H1 (cell line): ENCODE measurements around the gene OLR1. TPM values are rescaled to one million over a fixed set of nuclear protein-coding genes. Genes with fewer than 3 reads are reported as not detected.
A peak's percentile ranks its signal among the peaks of the same experiment; 100 is the strongest.

Experiments
- CTCF ChIA-PET: fragments of 300-600 bp; sonication (Branson Sonifier 250); formaldehyde crosslinking; loops from one replicate; lab custom pipeline; 2021; ENCODE audit not compliant: partially characterized antibody; lab: Charles Lee
- POLR2A ChIA-PET: fragments of 300-600 bp; sonication (Branson Sonifier 250); formaldehyde crosslinking; loops from one replicate; lab custom pipeline; 2021; ENCODE audit warnings: inconsistent platforms; ENCODE audit not compliant: partially characterized antibody; lab: Charles Lee
- DNase-seq, 2 experiments: peaks; one replicate each; pipeline versions ENCODE4 v3.0.0 to v3.0.0-alpha.2; 2010 to 2022; ENCODE audit warnings: low spot score in 2 of 2, low read depth in 1 of 2, mixed read lengths in 1 of 2
- FAIRE-seq: peaks from 2 replicates; lab custom pipeline; 2011; peaks lifted over from hg19 to GRCh38; lab: Jason Lieb, UNC
- H2AFZ ChIP-seq: 2 replicates; pipeline ENCODE4 v1.8.1; 2012; ENCODE audit warnings: low read length, inconsistent platforms
- H2AK5ac ChIP-seq: 2 replicates; pipeline ENCODE4 v1.6.1; 2013; ENCODE audit warnings: low read depth, low read length
- H2BK120ac ChIP-seq: replicated peaks from 2 replicates; pipeline ENCODE3; 2013; ENCODE audit warnings: low read depth, low read length, inconsistent platforms
- H2BK12ac ChIP-seq: 2 replicates; pipeline ENCODE4 v1.6.1; 2013; ENCODE audit warnings: low read depth, low read length
- H2BK15ac ChIP-seq: 2 replicates; pipeline ENCODE4 v1.6.1; 2013; ENCODE audit warnings: low read length
- H2BK20ac ChIP-seq: 2 replicates; pipeline ENCODE4 v1.6.1; 2013; ENCODE audit warnings: low read length
- H2BK5ac ChIP-seq: 2 replicates; pipeline ENCODE4 v1.6.1; 2013; ENCODE audit warnings: low read depth, low read length
- H3K14ac ChIP-seq: 2 replicates; pipeline ENCODE4 v1.6.1; 2013; ENCODE audit warnings: inconsistent platforms; ENCODE audit not compliant: insufficient read length
- H3K18ac ChIP-seq: 2 replicates; pipeline ENCODE4 v1.6.1; 2013; ENCODE audit warnings: low read length; ENCODE audit errors: extremely low read depth
- H3K23ac ChIP-seq: 2 replicates; pipeline ENCODE4 v1.6.1; 2013; ENCODE audit warnings: inconsistent platforms; ENCODE audit not compliant: insufficient read length
- H3K23me2 ChIP-seq: 2 replicates; pipeline ENCODE4 v1.6.1; 2013; ENCODE audit warnings: low read depth, low read length
- H3K27ac ChIP-seq: 2 replicates; pipeline ENCODE4 v1.6.1; 2011; ENCODE audit warnings: low read depth, low read length, inconsistent platforms
- H3K27me3 ChIP-seq, 4 experiments: replicated peaks in 1 of 4; 1 replicate in 1 of 4; 2 replicates in 3 of 4; pipeline versions ENCODE4 v1.6.1 to v1.8.1; 2011 to 2013; ENCODE audit warnings: low read length in 3 of 4, mild to moderate bottlenecking in 3 of 4, inconsistent platforms in 2 of 4, mixed read lengths in 2 of 4, moderate library complexity in 1 of 4; ENCODE audit not compliant: control insufficient read depth in 3 of 4, insufficient read depth in 3 of 4; ENCODE audit errors: extremely low read depth in 1 of 4
- H3K36me3 ChIP-seq, 4 experiments: 2 replicates each; pipeline versions ENCODE4 v1.6.1 to v1.8.1; 2011 to 2013; ENCODE audit warnings: mild to moderate bottlenecking in 4 of 4, low read length in 3 of 4, moderate library complexity in 2 of 4, control low read depth in 1 of 4, inconsistent platforms in 1 of 4; ENCODE audit not compliant: insufficient read depth in 4 of 4, control insufficient read depth in 2 of 4
- H3K4ac ChIP-seq: replicated peaks from 2 replicates; pipeline ENCODE3; 2013; ENCODE audit warnings: low read length, low read depth, mixed read lengths, inconsistent platforms; ENCODE audit not compliant: insufficient read length
- H3K4me1 ChIP-seq, 4 experiments: replicated peaks in 1 of 4; 1 replicate in 1 of 4; 2 replicates in 3 of 4; pipeline versions ENCODE4 v1.6.1 to v1.8.1; 2011 to 2013; ENCODE audit warnings: low read length in 3 of 4, inconsistent platforms in 2 of 4, mixed read lengths in 1 of 4; ENCODE audit not compliant: insufficient read depth in 4 of 4, control insufficient read depth in 3 of 4
- H3K4me2 ChIP-seq, 2 experiments: 2 replicates each; pipeline versions ENCODE4 v1.6.1 to v1.8.1; 2011 to 2013; ENCODE audit warnings: low read depth in 2 of 2, low read length in 2 of 2, control low read depth in 1 of 2, inconsistent platforms in 1 of 2, mild to moderate bottlenecking in 1 of 2; ENCODE audit not compliant: insufficient read depth in 1 of 2
- H3K4me3 ChIP-seq, 4 experiments: fragments of 200-600, 300-600 bp in 1 of 4; sonication (generic), shearing (Covaris generic), sonication (Bioruptor Twin) in 1 of 4; 2 replicates each; pipeline versions ENCODE4 v1.5.1 to v1.8.1; 2011 to 2016; ENCODE audit warnings: low read length in 4 of 4, low read depth in 3 of 4, control low read depth in 2 of 4, inconsistent platforms in 2 of 4, mild to moderate bottlenecking in 2 of 4, mixed read lengths in 1 of 4, moderate library complexity in 1 of 4; ENCODE audit not compliant: insufficient read depth in 2 of 4; ENCODE audit errors: extremely low read depth in 1 of 4
- H3K56ac ChIP-seq: replicated peaks from 2 replicates; pipeline ENCODE3; 2013; ENCODE audit warnings: low read depth, mild to moderate bottlenecking, mixed read lengths, low read length, inconsistent platforms; ENCODE audit not compliant: insufficient read length
- H3K79me1 ChIP-seq: 2 replicates; pipeline ENCODE4 v1.6.1; 2013; ENCODE audit warnings: low read depth, low read length, control low read depth
- H3K79me2 ChIP-seq, 2 experiments: 2 replicates each; pipeline versions ENCODE4 v1.6.1 to v1.8.1; 2012 to 2013; ENCODE audit warnings: low read length in 2 of 2, mild to moderate bottlenecking in 2 of 2, inconsistent platforms in 1 of 2; ENCODE audit not compliant: insufficient read depth in 2 of 2, control insufficient read depth in 1 of 2
- H3K9ac ChIP-seq, 4 experiments: replicated peaks in 1 of 4; 1 replicate in 1 of 4; 2 replicates in 3 of 4; pipeline versions ENCODE4 v1.6.1 to v1.8.1; 2011 to 2013; ENCODE audit warnings: low read depth in 3 of 4, low read length in 3 of 4, control low read depth in 2 of 4, mild to moderate bottlenecking in 2 of 4, moderate library complexity in 2 of 4, inconsistent platforms in 1 of 4; ENCODE audit errors: extremely low read depth in 1 of 4
- H3K9me3 ChIP-seq, 2 experiments: 2 replicates each; pipeline versions ENCODE4 v1.6.1 to v1.8.1; 2012 to 2013; ENCODE audit warnings: mild to moderate bottlenecking in 2 of 2, moderate library complexity in 2 of 2, control low read depth in 1 of 2, inconsistent platforms in 1 of 2, low read depth in 1 of 2, low read length in 1 of 2, mixed read lengths in 1 of 2; ENCODE audit not compliant: insufficient read depth in 2 of 2
- H4K20me1 ChIP-seq, 2 experiments: replicated peaks in 1 of 2; 2 replicates each; pipeline versions ENCODE3 to v1.8.1; 2011 to 2013; ENCODE audit warnings: inconsistent platforms in 2 of 2, low read length in 2 of 2, mild to moderate bottlenecking in 1 of 2; ENCODE audit not compliant: insufficient read depth in 2 of 2, control insufficient read depth in 1 of 2
- H4K5ac ChIP-seq: 2 replicates; pipeline ENCODE4 v1.6.1; 2013; ENCODE audit warnings: low read length, low read depth, mixed read lengths, inconsistent platforms; ENCODE audit not compliant: insufficient read length
- H4K8ac ChIP-seq: 2 replicates; pipeline ENCODE4 v1.8.0; 2013; ENCODE audit warnings: mild to moderate bottlenecking, moderate library complexity, low read length, inconsistent platforms; ENCODE audit not compliant: insufficient read depth; ENCODE audit errors: extremely low read depth
- H4K91ac ChIP-seq: replicated peaks from 2 replicates; pipeline ENCODE3; 2013; ENCODE audit warnings: low read length, mixed read lengths, inconsistent platforms; ENCODE audit not compliant: insufficient read length
- BACH1 ChIP-seq: IDR thresholded peaks from 2 replicates; pipeline ENCODE4 v1.6.1; 2012; ENCODE audit warnings: low read length, improper control_type of control experiment
- CBX8 ChIP-seq: fragments of 300-800, 300-1000 bp; sonication (generic); IDR thresholded peaks from 2 replicates; pipeline ENCODE4 v1.7.1; 2016; ENCODE audit warnings: low read depth, low read length, borderline replicate concordance
- CHD1 ChIP-seq: IDR thresholded peaks from 2 replicates; pipeline ENCODE4 v1.6.1; 2012; ENCODE audit warnings: low read depth, low read length, improper control_type of control experiment
- CHD2 ChIP-seq: IDR thresholded peaks from 2 replicates; pipeline ENCODE4 v1.6.1; 2012; ENCODE audit warnings: low read length, improper control_type of control experiment
- CTBP2 ChIP-seq: IDR thresholded peaks from 2 replicates; pipeline ENCODE4 v1.7.0; 2011; ENCODE audit warnings: borderline replicate concordance, mild to moderate bottlenecking, moderate library complexity, mixed read lengths, low read length; ENCODE audit not compliant: insufficient read depth, insufficient read length
- EGR1 ChIP-seq: IDR thresholded peaks from 2 replicates; pipeline ENCODE4 v1.6.1; 2011; ENCODE audit warnings: low read depth, low read length, borderline replicate concordance
- JUN ChIP-seq: IDR thresholded peaks from 2 replicates; pipeline ENCODE4 v1.6.1; 2011; ENCODE audit warnings: low read depth, mild to moderate bottlenecking, improper control_type of control experiment, low read length
- SP4 ChIP-seq: IDR thresholded peaks from 2 replicates; pipeline ENCODE4 v1.6.1; 2012; ENCODE audit warnings: low read length, inconsistent platforms
- TAF7 ChIP-seq: optimal IDR thresholded peaks from 2 replicates; pipeline ENCODE3; 2011; ENCODE audit warnings: low read depth, mild to moderate bottlenecking, inconsistent platforms, low read length, moderate library complexity, borderline replicate concordance
- TCF12 ChIP-seq: IDR thresholded peaks from 2 replicates; pipeline ENCODE4 v1.6.1; 2011; ENCODE audit warnings: low read depth, mild to moderate bottlenecking, low read length
- WGBS, 2 experiments: shearing (Covaris generic) in 1 of 2; methylation state at CpG; one replicate each; pipeline versions ENCODE4 v1.1.6 to v1.1.7; 2013 to 2015; ENCODE audit warnings: low lambda C conversion rate in 2 of 2, mixed read lengths in 2 of 2, inconsistent platforms in 1 of 2, low coverage in 1 of 2, missing lambda C conversion rate in 1 of 2; ENCODE audit not compliant: insufficient replicate concordance in 2 of 2, insufficient coverage in 1 of 2, insufficient read length in 1 of 2; ENCODE audit errors: extremely low coverage in 1 of 2, missing lambda C conversion rate in 1 of 2; 5-methylcytosine and 5-hydroxymethylcytosine counted together
- polyA plus RNA-seq, 7 experiments: library from polyadenylated mRNA; depleted of rRNA in 3 of 7; stranded (reverse) in 5 of 7; unstranded in 2 of 7; fragments of >200 nt in 5 of 7; fragments of 200-250 nt in 2 of 7; gene quantifications; 1 replicate in 5 of 7; 2 replicates in 1 of 7; 4 replicates in 1 of 7; pipeline versions ENCODE4 v1.2.1 to v1.2.3, GENCODE V29; 2011 to 2013; ENCODE audit warnings: missing spikeins in 2 of 7, mixed read lengths in 2 of 7
- total RNA-seq: library from RNA; stranded (reverse); fragmentation: NEBNext Ultra II Directional; extraction: Animal tissue kit (Norgen Biotek cat#: 25700); gene quantifications from 2 replicates; pipeline ENCODE4 v1.2.1, GENCODE V29; 2021
- TF ChIP-seq, protein P1 (sequence below): IDR thresholded peaks from 2 replicates; pipeline ENCODE4 v1.6.1; 2011; ENCODE audit warnings: low read depth, mild to moderate bottlenecking, low read length; ENCODE audit not compliant: insufficient read depth

OLR1 gene
- total and polyA plus RNA-seq, 2 of the 8 experiments (the other 6 are each of a cell fraction or from before 2014, with no cell fraction given): not detected

DNA sequence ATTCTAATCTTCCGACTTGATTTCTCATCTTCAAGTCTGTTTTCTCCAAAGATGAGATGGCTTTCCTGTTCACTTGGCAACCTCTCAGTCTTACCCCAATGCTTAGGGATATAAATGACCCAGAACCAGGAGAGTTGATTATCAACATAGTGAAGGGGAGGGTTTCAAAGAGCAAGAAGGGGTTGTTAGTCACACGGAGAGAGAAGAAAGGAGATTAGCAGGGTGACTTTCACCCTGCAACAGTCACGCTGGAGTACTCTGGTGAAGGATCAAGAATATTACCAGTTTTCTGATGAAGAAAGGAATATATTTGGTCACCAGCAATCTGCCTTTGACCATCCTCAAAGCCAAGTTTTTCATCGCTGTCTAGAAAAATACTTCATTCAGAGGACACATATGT is 6.9 kb upstream of the OLR1 start, which contains the start of gene TMEM52B:
TSS of gene TMEM52B (plus strand) at position 212 of the 400 bp plus-strand sequence. CDS start 543 bp downstream, outside the sequence.
- 89% methylated on average over 4 of the region's 4 CpGs; no CpG with 5 or more reads in 1 of the 2 experiments for WGBS, 2 experiments
- H2BK5ac ChIP-seq: no peak within 1 kb of the TSS
- no peak within 1 kb of the TSS for H3K4ac ChIP-seq
- no peaks in the 10 kb centered on the region for H3K4me1 ChIP-seq
- ChIA-PET POLR2A (no interaction called here), CTCF (no interaction called here)
- no peak within 1 kb of the TSS for H4K8ac ChIP-seq
- H3K18ac ChIP-seq: no peak within 1 kb of the TSS
- FAIRE-seq (no peak), DNase-seq (no peak)
- H3K9me3 ChIP-seq: no peaks in the 10 kb centered on the region
- H3K4me3 ChIP-seq: no peak within 1 kb of the TSS
- no peaks in the 10 kb centered on the region for H3K27me3 ChIP-seq
- H4K91ac ChIP-seq: no peak within 1 kb of the TSS
- no peak within 1 kb of the TSS for H2AK5ac ChIP-seq
- no peak within 1 kb of the TSS for H2BK15ac ChIP-seq
- H4K5ac ChIP-seq: no peak within 1 kb of the TSS
- no peak within 1 kb of the TSS for H3K27ac ChIP-seq
- no peaks in the 10 kb centered on the region for H3K23me2 ChIP-seq
- H3K56ac ChIP-seq: no peak within 1 kb of the TSS
- no peak within 1 kb of the TSS for H3K9ac ChIP-seq
- H4K20me1 ChIP-seq: no peaks in the 10 kb centered on the region
- no peak within 1 kb of the TSS for H3K14ac ChIP-seq
- no peak within 1 kb of the TSS for H3K23ac ChIP-seq
- H3K36me3 ChIP-seq: no peaks in the 10 kb centered on the region
- no peak within 1 kb of the TSS for H2BK120ac ChIP-seq
- H2BK20ac ChIP-seq: no peak within 1 kb of the TSS
- H3K79me1 ChIP-seq: no peaks in the 10 kb centered on the region
- H2AFZ ChIP-seq: 0 out of 2 replicates have a peak within 1 kb of the TSS, but pooled peaks have one; percentile 21
- no peak within 1 kb of the TSS for H3K4me2 ChIP-seq
- no peak within 1 kb of the TSS for H2BK12ac ChIP-seq
- H3K79me2 ChIP-seq: no peaks in the 10 kb centered on the region
- no peak for TF ChIP-seq EGR1
- TF ChIP-seq CHD2: no peak
- no peak for TF ChIP-seq TAF7
- no peak for TF ChIP-seq CBX8
- no peak for TF ChIP-seq CHD1
- TF ChIP-seq, protein P1, sequence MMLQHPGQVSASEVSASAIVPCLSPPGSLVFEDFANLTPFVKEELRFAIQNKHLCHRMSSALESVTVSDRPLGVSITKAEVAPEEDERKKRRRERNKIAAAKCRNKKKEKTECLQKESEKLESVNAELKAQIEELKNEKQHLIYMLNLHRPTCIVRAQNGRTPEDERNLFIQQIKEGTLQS: no peak
- TF ChIP-seq JUN: no peak
- TF ChIP-seq SP4: no peak
- TF ChIP-seq TCF12: no peak
- TF ChIP-seq CTBP2: no peak
- no peak for TF ChIP-seq BACH1
- TF ChIP-seq, all 59 proteins: peak for 0
